Erythroblast (primary cell): Measurements from ENCODE around the gene GJC1.

Experiments used
- DNase-seq, 2 experiments: peaks; one replicate each; lab custom pipeline; 2025; lab: John Stamatoyannopoulos, UW
- GATA1 ChIP-seq: IDR thresholded peaks from 2 replicates; pipeline ENCODE4 v1.6.1; 2011; ENCODE audit warnings: low read depth, mild to moderate bottlenecking, control low read depth, low read length, moderate library complexity
- POLR2A ChIP-seq: IDR thresholded peaks from 2 replicates; pipeline ENCODE4 v1.6.1; 2011; ENCODE audit warnings: mild to moderate bottlenecking, low read length

Gene GJC1

DNA sequence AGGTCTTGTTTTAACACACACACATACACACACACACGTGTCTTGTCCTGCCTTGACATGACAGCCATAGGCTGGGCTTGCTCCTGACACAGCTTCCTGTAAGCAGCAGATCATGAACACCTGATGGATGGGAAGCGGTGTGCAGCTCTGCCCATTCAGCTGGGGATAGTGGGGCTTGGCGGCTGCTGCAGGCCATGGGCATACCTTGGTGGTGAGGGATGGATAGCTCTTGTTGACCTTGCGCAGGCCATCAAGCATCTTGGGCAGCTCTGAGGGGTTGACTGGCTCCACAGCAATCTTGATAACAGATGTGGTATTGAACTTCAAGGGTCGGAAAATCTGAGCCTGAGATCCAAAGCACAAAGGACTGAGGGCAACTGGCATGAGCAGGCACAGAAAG, 29.6 kb upstream of the GJC1 start:
- TF ChIP-seq POLR2A, result no peak
- TF ChIP-seq GATA1, result no peak
- no peak for DNase-seq

DNA sequence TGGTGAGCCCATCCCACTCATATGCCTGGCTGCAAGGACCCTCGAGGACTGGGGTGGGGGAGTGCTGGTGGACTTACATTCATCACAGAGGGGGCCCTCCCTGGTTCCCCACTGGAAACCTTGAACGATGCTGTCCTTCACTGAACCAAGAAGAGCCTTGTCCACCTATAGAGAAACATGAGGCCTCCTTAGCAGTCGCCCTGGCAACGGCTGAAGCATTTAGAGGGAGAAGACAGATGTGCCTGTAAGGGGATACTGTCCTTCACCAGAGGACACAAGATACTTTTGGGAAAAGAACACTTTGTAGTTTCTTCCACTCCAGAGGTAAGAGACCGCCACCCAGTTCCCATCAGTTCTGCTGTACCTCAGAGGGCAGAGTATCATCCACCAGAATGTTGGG, 24.1 kb upstream of the GJC1 start:
- no peak for DNase-seq
- TF ChIP-seq GATA1 (no peak), POLR2A (no peak)

DNA sequence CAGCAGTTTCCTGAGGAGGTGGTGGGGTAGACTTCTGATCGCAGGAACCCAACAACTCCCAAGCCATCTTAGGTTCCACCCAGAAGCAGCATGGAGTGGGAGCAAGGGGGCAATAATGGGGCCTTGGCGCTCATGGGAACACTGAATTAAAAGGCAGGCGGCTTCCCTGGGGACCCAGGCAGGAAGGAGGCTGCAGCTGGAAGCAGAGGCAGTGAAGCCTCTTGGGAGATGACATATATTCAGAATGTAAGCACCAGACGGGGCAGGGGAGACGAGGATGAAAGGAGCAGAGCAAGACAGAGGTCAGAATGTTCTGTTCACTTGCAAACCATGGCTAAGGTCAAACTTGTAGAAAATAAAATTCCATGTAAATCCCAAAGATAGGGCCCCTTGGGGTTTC, 20.5 kb upstream of the GJC1 start:
- TF ChIP-seq POLR2A, result no peak
- TF ChIP-seq GATA1, result no peak

DNA sequence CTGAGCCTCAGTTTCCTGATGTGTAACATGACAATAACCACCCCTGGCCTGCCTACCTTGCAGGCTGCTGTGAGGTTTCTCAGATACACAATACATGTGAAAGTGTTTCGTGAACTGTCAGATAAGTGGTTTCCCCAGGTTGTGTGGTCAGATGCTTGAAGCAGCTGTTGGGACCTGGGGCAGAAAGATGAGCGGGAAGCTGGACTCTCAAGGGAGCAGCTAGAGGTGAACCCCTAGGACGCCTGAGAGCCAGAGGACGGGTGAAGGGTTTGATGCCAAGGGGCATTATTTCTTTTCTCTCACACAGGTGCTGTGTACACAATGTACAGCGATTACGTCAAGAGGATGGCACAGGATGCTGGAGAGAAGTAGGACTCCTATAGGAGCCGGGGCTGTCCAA, 19.9 kb upstream of the GJC1 start:
- no peak for DNase-seq
- TF ChIP-seq POLR2A (no peak), GATA1 (no peak)

More for the DNA sequence above, 20.5 kb upstream of the GJC1 start:
- no peak for DNase-seq

DNA sequence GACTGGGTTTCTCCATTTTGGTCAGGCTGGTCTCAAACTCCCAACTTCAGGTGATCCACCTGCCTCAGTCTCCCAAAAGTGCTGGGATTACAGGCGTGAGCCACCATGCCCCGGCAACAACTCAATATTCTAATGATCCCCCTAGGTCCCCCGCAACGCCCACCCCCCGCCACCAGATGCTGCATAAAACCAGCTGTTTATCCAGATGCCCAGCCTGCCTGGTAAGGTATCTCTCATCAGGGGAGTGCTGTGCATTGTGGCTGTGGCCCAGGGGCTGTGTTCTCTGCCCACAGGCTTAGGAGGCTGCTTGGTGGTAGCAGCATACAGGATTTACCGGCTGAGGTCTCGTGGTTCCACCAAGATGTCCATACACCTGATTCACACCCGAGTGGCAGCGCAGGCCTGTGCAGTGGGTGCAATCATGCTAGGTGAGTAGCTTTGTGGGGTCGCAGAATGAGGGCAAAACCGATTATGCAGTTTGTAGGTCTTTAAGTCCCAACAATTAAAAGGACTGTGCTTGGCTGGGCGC, 18.9 kb upstream of the GJC1 start:
- DNase-seq, result no peak
- TF ChIP-seq GATA1 (no peak), POLR2A (no peak)

DNA sequence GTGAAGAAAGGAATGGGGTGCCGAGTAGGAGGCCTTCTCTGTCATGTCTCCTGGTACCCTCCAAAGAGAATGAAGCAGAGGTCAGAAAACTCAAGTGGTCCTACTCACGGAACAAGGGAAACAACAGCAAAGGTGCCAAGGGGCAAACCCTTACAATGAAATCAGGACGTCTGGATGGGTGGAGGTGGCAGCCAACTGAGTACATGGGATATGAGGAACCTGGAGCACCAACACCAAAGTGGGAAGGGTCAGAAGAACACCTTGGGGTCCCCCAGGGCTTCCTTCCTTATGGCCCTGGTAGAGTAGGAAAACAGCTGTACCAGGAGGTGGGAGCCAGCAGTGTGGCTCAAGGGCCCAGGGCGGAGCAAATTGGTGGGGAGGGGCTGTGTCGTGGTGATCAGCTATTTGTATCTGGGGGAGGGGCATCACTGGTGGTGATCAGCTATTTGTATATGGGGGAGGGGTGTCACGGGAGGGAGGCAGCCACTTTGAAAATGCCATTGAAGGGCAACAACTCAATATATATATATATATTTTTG, 18.2 kb upstream of the GJC1 start:
- no peak for DNase-seq
- TF ChIP-seq GATA1, result no peak

DNA sequence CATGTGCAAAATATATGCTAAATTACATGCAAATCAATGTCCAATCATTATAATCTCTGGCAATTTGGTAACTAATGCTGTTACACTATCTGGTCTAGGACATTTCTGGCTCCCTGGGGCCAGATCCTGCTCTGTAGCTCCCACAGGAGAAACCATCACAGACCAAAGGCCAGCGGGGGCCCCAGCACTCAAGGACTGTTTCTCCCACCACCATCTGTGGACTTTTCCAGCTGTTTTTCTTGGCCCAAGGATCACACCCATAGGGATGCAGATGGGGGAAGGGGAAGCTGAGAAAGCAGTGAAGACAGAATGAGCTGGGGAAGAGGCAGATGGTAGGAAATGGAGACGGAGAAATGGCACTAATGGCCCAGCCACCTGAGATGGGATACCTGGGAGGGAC, 17.5 kb upstream of the GJC1 start, which contains the start of gene HIGD1B:
HIGD1B (plus strand) TSS at position 298 of the 400 bp plus-strand sequence. CDS start 270 bp downstream, outside the sequence.
- TF ChIP-seq POLR2A, result no peak
- TF ChIP-seq GATA1, result no peak
- no peak for DNase-seq

DNA sequence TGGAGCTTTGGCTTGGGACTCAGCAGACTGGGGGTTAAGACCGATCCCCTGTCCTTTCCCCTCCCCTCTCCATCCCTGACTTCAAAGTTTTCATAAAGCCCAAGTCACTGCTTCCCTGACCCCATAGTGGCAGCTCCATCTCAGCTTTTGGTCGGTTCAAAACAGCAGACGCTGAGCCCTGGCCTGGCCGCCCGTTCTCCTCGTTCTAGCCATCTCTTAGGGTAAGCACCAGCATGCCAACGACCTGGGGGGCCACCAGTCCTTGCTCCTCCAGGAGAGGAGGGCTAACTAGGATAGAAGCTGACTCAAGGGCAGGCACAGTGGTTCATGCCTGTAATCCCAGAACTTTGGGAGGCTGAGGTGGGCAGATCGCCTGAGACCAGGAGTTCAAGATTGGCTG, 16.1 kb upstream of the GJC1 start:
- no peak for TF ChIP-seq GATA1
- TF ChIP-seq POLR2A, result no peak
- no peak for DNase-seq

DNA sequence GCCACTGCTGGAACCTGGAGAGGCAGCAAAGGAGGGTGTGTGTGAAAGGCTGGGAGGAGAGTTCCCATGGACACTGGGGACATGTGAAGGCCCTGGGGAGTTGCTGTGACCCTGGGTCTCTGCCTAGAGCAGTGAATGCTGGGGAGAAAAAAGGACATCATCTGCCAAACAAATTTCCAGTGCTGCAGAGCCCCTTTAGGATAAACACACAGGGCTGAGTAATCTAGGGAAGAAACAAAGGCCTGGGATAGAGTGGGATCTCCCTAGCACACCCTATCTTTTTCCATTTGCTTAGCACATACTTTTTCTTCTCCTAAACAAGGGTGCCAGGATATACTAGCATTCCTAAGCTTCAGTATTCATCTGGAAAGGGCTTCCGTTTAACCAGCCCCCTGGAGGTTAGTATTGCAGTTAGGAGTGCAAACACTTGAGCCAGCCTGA, 14.3 kb upstream of the GJC1 start:
- DNase-seq, result no peak
- TF ChIP-seq GATA1 (no peak), POLR2A (no peak)

DNA sequence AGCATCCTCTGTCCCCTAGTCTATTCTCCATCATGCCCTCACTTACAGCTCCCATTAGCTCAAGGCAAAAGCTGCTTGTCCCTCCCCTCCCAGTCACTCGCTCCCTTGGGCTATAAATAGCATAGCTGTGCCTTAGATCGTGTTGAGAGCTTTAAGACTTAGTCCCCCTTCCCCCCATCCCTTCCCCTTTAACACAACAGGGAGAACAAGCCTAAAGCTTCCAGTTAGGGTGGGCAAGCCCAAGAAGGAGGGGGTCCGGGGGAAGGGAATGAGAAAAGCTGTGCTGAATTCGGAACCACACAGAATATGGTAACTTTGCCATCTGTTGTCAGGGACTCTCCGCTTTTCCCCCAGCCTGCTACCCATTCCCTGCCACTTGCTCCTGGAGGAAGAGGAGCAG, 12.7 kb upstream of the GJC1 start:
- no peak for DNase-seq
- no peak for TF ChIP-seq POLR2A

DNA sequence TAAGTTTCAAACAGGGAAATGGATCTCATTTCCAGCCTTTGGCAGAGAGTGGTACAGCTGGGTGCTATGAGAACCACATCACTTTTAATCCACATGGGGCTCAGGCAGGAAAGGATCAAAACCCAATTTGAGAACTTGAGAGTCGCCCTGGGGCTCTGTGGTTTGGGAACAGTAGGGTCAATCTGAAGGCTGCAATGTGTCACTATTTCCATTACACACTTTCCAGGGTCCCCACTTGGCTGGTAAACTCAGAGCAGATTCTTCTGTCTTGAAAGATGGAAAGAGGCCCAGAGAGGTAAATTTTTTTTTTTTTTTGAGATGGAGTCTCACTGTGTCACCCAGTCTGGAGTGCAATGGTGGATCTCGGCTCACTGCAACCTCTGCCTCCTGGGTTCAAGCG, 10.8 kb upstream of the GJC1 start:
- DNase-seq, result no peak
- no peak for TF ChIP-seq GATA1
- no peak for TF ChIP-seq POLR2A

DNA sequence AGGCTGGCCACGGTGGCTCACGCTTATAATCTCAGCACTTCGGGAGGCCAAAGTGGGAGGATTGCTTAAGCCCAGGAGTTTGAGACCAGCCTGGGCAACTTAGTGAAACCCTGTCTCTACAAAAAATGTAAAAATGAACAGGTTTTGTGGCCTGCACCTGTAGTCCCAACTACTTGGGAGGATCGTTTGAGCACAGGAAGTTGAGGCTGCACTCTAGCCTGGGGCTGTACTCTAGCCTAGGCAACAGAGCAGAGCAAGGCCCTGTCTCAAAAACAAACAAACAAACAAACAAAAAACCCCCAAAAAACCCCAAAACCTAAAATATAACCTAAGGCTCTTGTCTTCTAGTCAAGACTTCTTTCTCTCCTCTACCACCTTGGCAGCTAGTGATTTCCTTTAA, 10.2 kb upstream of the GJC1 start:
- no peak for DNase-seq
- no peak for TF ChIP-seq POLR2A
- TF ChIP-seq GATA1, result no peak

DNA sequence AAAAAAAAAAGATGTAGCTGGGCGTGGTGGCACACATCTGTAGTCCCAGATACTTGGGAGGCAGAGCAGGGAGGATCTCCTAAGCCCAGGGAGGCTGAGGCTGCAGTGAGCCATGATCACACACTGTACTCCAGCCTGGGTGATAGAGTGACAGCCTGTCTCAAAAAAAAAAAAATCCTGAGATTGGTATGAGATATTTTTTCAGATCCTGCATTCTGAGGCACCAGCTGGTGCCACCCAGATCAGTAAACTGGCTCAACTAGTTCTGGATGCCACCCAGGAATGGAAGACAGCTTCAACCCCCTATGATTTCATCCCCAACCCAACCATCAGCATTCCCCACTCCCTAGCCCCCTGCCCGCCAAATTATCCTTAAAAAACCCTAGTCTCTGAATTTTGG, 7.1 kb upstream of the GJC1 start:
- TF ChIP-seq POLR2A (no peak), GATA1 (no peak)

DNA sequence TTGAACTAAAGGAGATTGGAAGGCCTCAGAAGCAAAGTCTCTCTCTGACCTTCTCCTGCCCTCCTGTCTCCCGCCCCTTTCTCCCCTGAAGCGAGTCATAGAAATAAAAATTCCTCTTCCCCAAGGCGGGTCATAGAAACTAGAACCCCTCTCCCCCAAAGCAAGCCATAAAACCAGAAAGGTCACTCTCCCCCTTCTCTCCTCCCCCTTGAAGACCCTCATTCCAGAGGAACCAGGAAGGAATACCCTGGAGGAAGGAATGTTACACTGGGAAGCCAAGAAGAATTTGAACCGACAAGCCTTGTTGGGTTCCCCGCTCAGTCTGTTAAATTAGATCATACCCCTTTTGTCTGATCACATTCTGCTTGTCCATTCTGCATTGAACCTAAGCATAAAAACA, 2.7 kb upstream of the GJC1 start:
- TF ChIP-seq POLR2A, result no peak
- DNase-seq, result no peak

More for the DNA sequence above, 7.1 kb upstream of the GJC1 start:
- no peak for DNase-seq

DNA sequence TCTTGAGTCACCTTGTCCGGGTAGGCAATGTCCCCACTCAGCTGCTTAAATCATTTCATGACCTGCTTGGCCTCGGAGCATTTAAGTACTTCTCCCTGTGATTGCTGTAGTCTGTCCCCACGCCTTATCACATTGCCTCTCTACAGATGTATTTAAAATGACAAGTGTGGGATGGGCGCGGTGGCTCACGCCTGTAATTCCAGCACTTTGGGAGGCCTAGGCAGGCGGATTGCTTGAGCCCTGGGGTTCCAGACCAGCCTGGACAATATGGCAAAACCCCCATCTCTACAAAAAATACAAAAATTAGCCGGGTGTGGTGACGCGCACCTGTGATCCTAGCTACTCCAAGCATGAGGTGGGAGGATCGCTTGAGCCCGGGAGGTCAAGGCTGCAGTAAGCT, 1.3 kb upstream of the GJC1 start:
- no peak for DNase-seq
- no peak for TF ChIP-seq POLR2A
- no peak for TF ChIP-seq GATA1
